Endothelial cell of umbilical vein (primary cell): ENCODE measurements around the gene SLC35E3. TPM values are rescaled to one million over a fixed set of nuclear protein-coding genes. Genes with fewer than 3 reads are reported as not detected.

ENCODE experiments used
- BruUV-seq: library from RNA; stranded (reverse); fragments of 400-500 nt; replicated peaks from 2 replicates; lab custom pipeline; 2021; lab: Mats Ljungman, UMichigan
- CTCF ChIA-PET: fragments of 300-600, 350-600 bp; sonication (Branson Sonifier 250); formaldehyde crosslinking; loops from one replicate; lab custom pipeline; 2021; ENCODE audit warnings: antibody characterized with exemption, inconsistent platforms; lab: Charles Lee
- POLR2A ChIA-PET: fragments of 300-600, 350-600 bp; sonication (Branson Sonifier 250); formaldehyde crosslinking; loops from one replicate; lab custom pipeline; 2021; ENCODE audit warnings: antibody characterized with exemption, inconsistent platforms; lab: Charles Lee
- DNase-seq: peaks from one replicate; pipeline ENCODE4 v3.0.0-alpha.2; 2011; ENCODE audit warnings: low read depth, low spot score
- FAIRE-seq: peaks from 2 replicates; lab custom pipeline; 2011; peaks lifted over from hg19 to GRCh38; lab: Jason Lieb, UNC
- H2AFZ ChIP-seq: 2 replicates; pipeline ENCODE4 v1.6.0; 2012; ENCODE audit warnings: low read depth, low read length, control low read depth, inconsistent platforms
- H3K27ac ChIP-seq: 2 replicates; pipeline ENCODE4 v1.5.1; 2011; ENCODE audit warnings: low read depth, mild to moderate bottlenecking, control low read depth, low read length, moderate library complexity; ENCODE audit not compliant: insufficient read depth
- H3K27me3 ChIP-seq, 2 experiments: 2 replicates each; pipeline versions ENCODE4 v1.6.0 to v1.6.1; 2011; ENCODE audit warnings: low read length in 2 of 2, mixed read lengths in 1 of 2; ENCODE audit not compliant: control insufficient read depth in 2 of 2, insufficient read depth in 2 of 2
- H3K36me3 ChIP-seq, 2 experiments: 2 replicates in 1 of 2; 3 replicates in 1 of 2; pipeline ENCODE4 v1.5.1; 2011; ENCODE audit warnings: low read length in 2 of 2, mild to moderate bottlenecking in 1 of 2, moderate library complexity in 1 of 2; ENCODE audit not compliant: control insufficient read depth in 2 of 2, insufficient read depth in 2 of 2; ENCODE audit errors: extremely low read depth in 1 of 2
- H3K4me1 ChIP-seq: 3 replicates; pipeline ENCODE4 v1.5.1; 2011; ENCODE audit warnings: mild to moderate bottlenecking, low read length; ENCODE audit not compliant: control insufficient read depth, insufficient read depth; ENCODE audit errors: extremely low read depth
- H3K4me2 ChIP-seq: 2 replicates; pipeline ENCODE4 v1.6.1; 2011; ENCODE audit warnings: low read length, control low read depth, mixed read lengths; ENCODE audit not compliant: insufficient read depth
- H3K4me3 ChIP-seq, 3 experiments: fragments of 200-600 bp in 1 of 3; sonication (generic), shearing (Covaris generic) in 1 of 3; replicated peaks in 1 of 3; 2 replicates each; pipeline ENCODE4 v1.5.1; 2011 to 2016; ENCODE audit warnings: control low read depth in 3 of 3, low read length in 3 of 3, mild to moderate bottlenecking in 2 of 3, inconsistent platforms in 1 of 3, low read depth in 1 of 3, moderate library complexity in 1 of 3; ENCODE audit not compliant: insufficient read depth in 1 of 3
- H3K79me2 ChIP-seq: 2 replicates; pipeline ENCODE4 v1.6.0; 2012; ENCODE audit warnings: low read length, inconsistent platforms; ENCODE audit not compliant: control insufficient read depth, insufficient read depth
- H3K9ac ChIP-seq: replicated peaks from 2 replicates; pipeline ENCODE3; 2011; ENCODE audit warnings: low read length, control low read depth; ENCODE audit not compliant: insufficient read depth; ENCODE audit errors: extremely low read depth
- H3K9me1 ChIP-seq: replicated peaks from 3 replicates; pipeline ENCODE4 v1.6.0; 2011; ENCODE audit warnings: mild to moderate bottlenecking, low read length; ENCODE audit not compliant: control insufficient read depth, insufficient read depth; ENCODE audit errors: extremely low read depth
- H3K9me3 ChIP-seq: replicated peaks from 2 replicates; pipeline ENCODE4 v1.5.1; 2012; ENCODE audit warnings: low read length, inconsistent platforms; ENCODE audit not compliant: control insufficient read depth, insufficient read depth
- H4K20me1 ChIP-seq: replicated peaks from 2 replicates; pipeline ENCODE3; 2011; ENCODE audit warnings: mild to moderate bottlenecking, low read length; ENCODE audit not compliant: control insufficient read depth, insufficient read depth; ENCODE audit errors: extremely low read depth
- CTCF ChIP-seq, 2 donors: IDR thresholded peaks; 1 replicate in 1 of 2; 2 replicates in 1 of 2; pipeline ENCODE4 v1.5.1; 2011; ENCODE audit warnings: low read length in 2 of 2, mild to moderate bottlenecking in 2 of 2, moderate library complexity in 2 of 2, control low read depth in 1 of 2, inconsistent platforms in 1 of 2, low read depth in 1 of 2; ENCODE audit not compliant: insufficient read depth in 1 of 2; ENCODE audit errors: extremely low read depth in 1 of 2
- EZH2 ChIP-seq: IDR thresholded peaks from 2 replicates; pipeline ENCODE4 v1.6.1; 2012; ENCODE audit warnings: borderline replicate concordance, low read depth, mild to moderate bottlenecking, moderate library complexity, low read length, inconsistent platforms; ENCODE audit not compliant: severe bottlenecking
- FOS ChIP-seq: IDR thresholded peaks from 2 replicates; pipeline ENCODE4 v1.6.1; 2011; ENCODE audit warnings: mild to moderate bottlenecking, low read length, moderate library complexity, borderline replicate concordance; ENCODE audit not compliant: insufficient read depth
- GATA2 ChIP-seq: IDR thresholded peaks from 2 replicates; pipeline ENCODE4 v1.7.0; 2011; ENCODE audit warnings: low read depth, mild to moderate bottlenecking, moderate library complexity, mixed read lengths, low read length; ENCODE audit not compliant: insufficient read length, insufficient read depth
- JUN ChIP-seq: IDR thresholded peaks from 2 replicates; pipeline ENCODE4 v1.6.1; 2011; ENCODE audit warnings: borderline replicate concordance, low read depth; ENCODE audit not compliant: insufficient read length, insufficient read depth
- MAX ChIP-seq: IDR thresholded peaks from 2 replicates; pipeline ENCODE4 v1.6.1; 2011; ENCODE audit not compliant: insufficient read depth, insufficient read length
- MYC ChIP-seq: IDR thresholded peaks from one replicate; pipeline ENCODE4 v1.6.1; 2011; ENCODE audit warnings: mild to moderate bottlenecking, low read depth, low read length
- POLR2A ChIP-seq: IDR thresholded peaks from 2 replicates; pipeline ENCODE4 v1.6.1; 2012; ENCODE audit warnings: low read depth, mild to moderate bottlenecking, control low read depth, low read length
- POLR2AphosphoS5 ChIP-seq: IDR thresholded peaks from 2 replicates; pipeline ENCODE4 v1.6.1; 2012; ENCODE audit warnings: low read depth, mild to moderate bottlenecking, control low read depth, low read length, moderate library complexity; ENCODE audit not compliant: insufficient read depth
- dilution Hi-C: fragments of 300-500 bp; cut with MboI; formaldehyde crosslinking; loops from one replicate; pipeline ENCODE4 v1.15.0; 2019; ENCODE audit warnings: low sequenced_read_pairs; ENCODE audit not compliant: extremely low pct_ligation_motif_present
- intact Hi-C: fragments of 100-400 bp; cut with micrococcal nuclease; formaldehyde crosslinking; loops from one replicate; pipeline ENCODE4 v1.10.0; 2022
- polyA plus RNA-seq, 4 experiments: library from polyadenylated mRNA; depleted of rRNA in 3 of 4; stranded (reverse) in 3 of 4; unstranded in 1 of 4; fragments of >200 nt; gene quantifications; 2 replicates each; pipeline versions ENCODE4 v1.2.1 to v1.2.3, GENCODE V29; 2011 to 2012; ENCODE audit warnings: missing spikeins in 1 of 4
- total RNA-seq: library from RNA; stranded (reverse); gene quantifications from 2 replicates; pipeline ENCODE4 v1.2.3, GENCODE V29; 2021

The SLC35E3 gene
- total and polyA plus RNA-seq, 2 donors (not counting 3 experiments of a cell fraction or from before 2014, with no cell fraction given): 8.1 to 13.8 TPM

GRCh38 chr12:68767191-68767590 is 21.2 kb downstream of the SLC35E3 start:
- dilution Hi-C loops (no loop called here), intact Hi-C loops (no loop called here)
- Histone ChIP-seq H3K27me3 (no peaks in the 10 kb centered on the region), H3K79me2 (no peaks in the 10 kb centered on the region), H3K27ac (no peak overlapping the region), H3K9me3 (no peaks in the 10 kb centered on the region), H3K4me3 (no peak overlapping the region), H3K4me1 (peaks cover 2% of the 10 kb centered on the region), H3K36me3 (no peaks in the 10 kb centered on the region), H3K9me1 (no peaks in the 10 kb centered on the region), H3K9ac (no peak overlapping the region), H3K4me2 (no peak overlapping the region), H2AFZ (no peak overlapping the region), H4K20me1 (no peaks in the 10 kb centered on the region)
- TF ChIP-seq CTCF (IDR thresholded peaks at IDR 0.05; ENCODE audit: extremely low read depth in 1 of 2, insufficient read depth in 1 of 2, low read depth in 1 of 2, low read length in 2 of 2) (no peak), GATA2 (no peak), EZH2 (no peak), POLR2A (no peak), POLR2AphosphoS5 (no peak), MAX (no peak), JUN (no peak), FOS (no peak), MYC (no peak)
- ChIA-PET CTCF (no interaction called here), POLR2A (no interaction called here)
- DNase-seq (no peak), FAIRE-seq (no peak)
- no TSS peak for BruUV-seq
